COLO668 (cell line): Measurements from ENCODE around the gene PHF21B.
A peak's percentile ranks its signal among the peaks of the same experiment; 100 is the strongest.

Experiments used
- DNase-seq: peaks from one replicate; lab custom pipeline; 2025; ENCODE audit not compliant: unreplicated experiment; lab: John Stamatoyannopoulos, UW

The PHF21B gene

GRCh38 chr22:44898236-44898635 is 111.6 kb downstream of the PHF21B start:
- no peak for DNase-seq

GRCh38 chr22:44895296-44896055 is 114.3 kb downstream of the PHF21B start:
- no peak for DNase-seq

- DNase-seq, result no peak
Measured at GRCh38 chr22:44894782-44895181, 115.0 kb downstream of the PHF21B start.

GRCh38 chr22:44894321-44894720 is 115.5 kb downstream of the PHF21B start:
- no peak for DNase-seq

GRCh38 chr22:44893731-44894080 is 116.1 kb downstream of the PHF21B start:
- no peak for DNase-seq

- no peak for DNase-seq
Measured at GRCh38 chr22:44892803-44893730, 116.7 kb downstream of the PHF21B start.

- DNase-seq, result no peak
Measured at GRCh38 chr22:44892243-44892642, 117.6 kb downstream of the PHF21B start.

GRCh38 chr22:44891791-44892190 is 118.0 kb downstream of the PHF21B start:
- DNase-seq, result no peak

- DNase-seq, result no peak
Measured at GRCh38 chr22:44891293-44891747, 118.5 kb downstream of the PHF21B start.

GRCh38 chr22:44890416-44891292 is 119.2 kb downstream of the PHF21B start:
- DNase-seq, result no peak

GRCh38 chr22:44889255-44889878 is 120.4 kb downstream of the PHF21B start:
- DNase-seq, result no peak

GRCh38 chr22:44888491-44889254 is 121.1 kb downstream of the PHF21B start:
- DNase-seq, result no peak

GRCh38 chr22:44887941-44888366 is 121.9 kb downstream of the PHF21B start:
- DNase-seq, result no peak

GRCh38 chr22:44885806-44886360 is 123.9 kb downstream of the PHF21B start:
- no peak for DNase-seq

- DNase-seq, result peak; percentile 92
Measured at GRCh38 chr22:44884968-44885805, 124.6 kb downstream of the PHF21B start.

GRCh38 chr22:44884562-44884961 is 125.2 kb downstream of the PHF21B start:
- DNase-seq, result no peak

GRCh38 chr22:44883011-44883421 is 126.8 kb downstream of the PHF21B start:
- DNase-seq, result no peak

GRCh38 chr22:44882226-44882905 is 127.4 kb downstream of the PHF21B start:
- DNase-seq, result no peak
